G401.6 (cell line): ENCODE data around the gene MGMT.
"Not testable (repeated sequence)": the region's sequence is repeated elsewhere in the genome, so short reads cannot be mapped to it uniquely, and the experiment has no call there.

Experiments
- FAIRE-seq: peaks from 2 replicates; lab custom pipeline; 2012; peaks lifted over from hg19 to GRCh38; lab: Jason Lieb, UNC

MGMT gene

DNA sequence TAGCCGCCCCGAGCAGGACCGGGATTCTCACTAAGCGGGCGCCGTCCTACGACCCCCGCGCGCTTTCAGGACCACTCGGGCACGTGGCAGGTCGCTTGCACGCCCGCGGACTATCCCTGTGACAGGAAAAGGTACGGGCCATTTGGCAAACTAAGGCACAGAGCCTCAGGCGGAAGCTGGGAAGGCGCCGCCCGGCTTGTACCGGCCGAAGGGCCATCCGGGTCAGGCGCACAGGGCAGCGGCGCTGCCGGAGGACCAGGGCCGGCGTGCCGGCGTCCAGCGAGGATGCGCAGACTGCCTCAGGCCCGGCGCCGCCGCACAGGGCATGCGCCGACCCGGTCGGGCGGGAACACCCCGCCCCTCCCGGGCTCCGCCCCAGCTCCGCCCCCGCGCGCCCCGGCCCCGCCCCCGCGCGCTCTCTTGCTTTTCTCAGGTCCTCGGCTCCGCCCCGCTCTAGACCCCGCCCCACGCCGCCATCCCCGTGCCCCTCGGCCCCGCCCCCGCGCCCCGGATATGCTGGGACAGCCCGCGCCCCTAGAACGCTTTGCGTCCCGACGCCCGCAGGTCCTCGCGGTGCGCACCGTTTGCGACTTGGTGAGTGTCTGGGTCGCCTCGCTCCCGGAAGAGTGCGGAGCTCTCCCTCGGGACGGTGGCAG, at the start of gene MGMT:
MGMT (plus strand) TSS at position 539 of the 656 bp plus-strand sequence.
- FAIRE-seq = no peak

DNA sequence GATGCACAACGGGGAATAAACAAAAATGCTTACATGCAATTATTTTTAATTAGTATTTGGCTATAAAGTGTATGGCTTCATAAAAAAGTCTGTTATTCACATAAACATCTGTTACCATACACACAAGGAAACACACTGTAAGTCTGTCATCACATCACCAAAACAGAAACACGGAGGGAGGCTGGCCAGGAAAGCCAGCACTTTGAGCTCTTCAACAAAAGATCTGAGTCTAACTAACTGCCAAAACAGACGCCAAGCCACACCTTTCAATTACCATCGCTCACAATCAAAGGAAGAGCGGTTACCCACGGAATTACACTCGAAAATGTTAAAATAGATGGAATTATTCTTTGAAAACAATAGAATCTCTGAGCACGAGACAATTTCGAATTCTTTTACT, 49.2 kb upstream of the MGMT start:
- no peak for FAIRE-seq

- FAIRE-seq = no peak
Measured at GRCh38 chr10:129418496-129419225, 48.4 kb upstream of the MGMT start.

DNA sequence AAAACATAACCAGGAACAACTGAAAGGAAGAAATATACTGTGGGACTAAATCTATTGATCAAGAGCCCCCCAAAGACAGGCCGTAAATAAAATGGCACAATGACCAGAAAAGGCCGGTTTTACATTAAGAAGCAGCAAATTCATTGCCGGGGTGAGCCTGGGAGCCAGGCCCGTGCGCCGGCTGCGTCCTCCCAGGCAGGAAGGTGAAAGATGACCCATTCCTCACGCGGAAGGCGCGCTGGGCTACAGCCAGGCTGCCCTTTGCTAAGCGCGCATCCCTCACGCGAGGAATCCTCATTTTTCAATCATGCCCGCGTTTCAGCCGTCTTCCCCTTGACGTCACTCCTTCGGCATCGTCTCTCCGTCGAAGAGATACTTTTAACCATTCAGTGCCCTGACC, 47.6 kb upstream of the MGMT start:
- no peak for FAIRE-seq

- no peak for FAIRE-seq
Measured at GRCh38 chr10:129421399-129422010, 45.5 kb upstream of the MGMT start.

- no peak for FAIRE-seq
Measured at GRCh38 chr10:129424978-129425377, 42.1 kb upstream of the MGMT start.

- FAIRE-seq = no peak
Measured at GRCh38 chr10:129426606-129427005, 40.4 kb upstream of the MGMT start.

GRCh38 chr10:129433266-129433665, 33.8 kb upstream of the MGMT start:
- no peak for FAIRE-seq

DNA sequence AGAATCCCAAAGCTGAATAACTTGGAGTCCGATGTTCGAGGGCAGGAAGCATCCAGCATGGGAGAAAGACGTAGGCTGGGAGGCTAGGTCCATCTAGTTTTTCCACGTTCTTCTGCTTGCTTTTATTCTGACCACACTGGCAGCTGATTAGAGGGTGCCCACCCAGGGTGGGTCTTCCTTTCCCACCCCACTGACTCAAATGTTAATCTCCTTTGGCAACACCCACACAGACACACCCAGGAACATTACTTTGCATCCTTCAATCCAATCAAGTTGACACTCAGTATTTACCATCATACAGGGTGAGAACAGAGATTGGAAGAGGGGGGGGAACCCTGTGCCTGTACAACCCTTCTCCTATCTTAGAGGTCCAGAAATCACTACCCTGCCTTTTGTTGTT, 31.3 kb upstream of the MGMT start:
- FAIRE-seq = not testable (repeated sequence)

GRCh38 chr10:129438024-129438423, 29.0 kb upstream of the MGMT start:
- no peak for FAIRE-seq

DNA sequence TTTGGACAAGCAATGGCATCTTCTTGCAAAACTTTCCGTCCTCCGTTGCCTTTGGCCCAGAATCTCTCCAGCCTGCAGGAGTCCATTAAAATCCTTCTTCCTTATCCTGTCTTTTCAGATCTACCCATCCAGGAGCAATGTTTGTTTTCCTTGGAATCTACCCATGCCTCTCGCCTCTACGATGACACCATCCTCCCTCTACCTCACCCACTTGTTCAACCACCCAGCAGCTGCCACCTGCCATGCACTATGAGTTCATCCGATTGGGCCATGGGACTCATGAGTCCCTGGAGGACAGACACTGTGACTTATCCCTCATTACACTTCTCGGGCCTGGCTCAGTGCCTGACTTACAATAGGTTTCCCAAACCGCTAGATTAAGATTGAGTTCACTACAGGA, 26.8 kb upstream of the MGMT start:
- FAIRE-seq = no peak

DNA sequence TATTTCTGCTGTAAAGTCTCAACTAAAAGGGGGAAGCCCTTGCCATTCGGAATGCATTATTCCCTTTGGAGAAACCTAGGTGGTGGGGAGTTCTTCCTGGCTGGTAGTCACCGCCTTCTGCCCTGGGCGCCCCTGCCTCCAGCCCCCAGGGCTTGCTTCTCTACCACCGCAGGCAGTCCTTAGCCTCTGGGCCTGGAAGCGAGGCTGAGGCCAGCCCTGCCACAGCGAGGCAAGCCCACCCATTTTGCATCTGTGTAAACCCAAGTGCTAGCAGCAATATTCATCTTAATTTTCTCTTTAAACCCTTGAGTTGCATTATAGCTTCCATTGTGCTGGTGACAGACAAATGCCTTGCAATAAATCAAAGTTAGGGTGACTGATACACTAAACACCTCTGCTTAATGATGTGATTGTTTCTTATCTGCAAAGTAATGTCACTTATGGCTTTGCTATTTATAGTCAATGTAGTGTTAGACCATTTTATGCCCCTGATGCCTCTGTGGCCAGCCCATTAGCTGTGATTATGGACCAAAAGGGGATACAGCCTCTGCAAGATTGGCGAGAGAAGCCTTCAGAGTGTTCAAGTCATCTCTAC, 26.2 kb upstream of the MGMT start:
- FAIRE-seq = no peak

DNA sequence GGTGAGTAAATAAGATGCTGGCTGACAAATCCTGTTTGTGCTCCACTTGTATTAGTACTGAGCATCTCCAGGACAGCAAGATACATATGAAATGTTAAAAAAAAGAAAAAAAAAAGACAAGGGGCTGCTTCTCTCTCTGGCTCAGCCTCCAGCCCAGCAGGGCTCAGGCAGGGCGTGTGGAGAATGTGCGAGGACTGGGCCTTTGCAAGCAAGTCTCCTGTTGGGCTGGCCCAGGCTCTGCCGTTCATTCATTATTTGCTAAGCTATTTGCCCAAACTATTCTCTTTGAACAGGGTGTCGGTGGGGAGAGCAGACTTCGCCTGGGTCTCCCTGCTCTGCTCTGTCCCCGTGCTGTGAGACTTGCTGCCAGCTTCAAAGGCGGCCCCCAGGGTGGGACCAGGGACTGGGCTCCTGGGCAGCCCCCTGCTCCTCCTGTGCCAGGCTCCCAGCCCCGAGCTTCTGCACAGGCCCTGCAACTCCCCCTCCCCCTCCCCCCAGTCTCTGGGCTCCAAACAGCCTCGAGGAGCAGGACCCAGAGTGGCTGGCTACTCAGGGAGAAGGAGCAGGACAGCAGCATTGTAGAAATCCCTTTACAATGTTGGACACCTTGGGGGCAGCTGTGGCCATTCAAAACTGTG, 25.6 kb upstream of the MGMT start:
- no peak for FAIRE-seq

- FAIRE-seq = no peak
Measured at GRCh38 chr10:129442866-129443265, 24.2 kb upstream of the MGMT start.

- no peak for FAIRE-seq
Measured at GRCh38 chr10:129444359-129444758, 22.7 kb upstream of the MGMT start.

GRCh38 chr10:129445436-129446182, 21.4 kb upstream of the MGMT start:
- no peak for FAIRE-seq

GRCh38 chr10:129446183-129446581, 20.9 kb upstream of the MGMT start:
- no peak for FAIRE-seq

- no peak for FAIRE-seq
Measured at GRCh38 chr10:129447486-129447885, 19.6 kb upstream of the MGMT start.

DNA sequence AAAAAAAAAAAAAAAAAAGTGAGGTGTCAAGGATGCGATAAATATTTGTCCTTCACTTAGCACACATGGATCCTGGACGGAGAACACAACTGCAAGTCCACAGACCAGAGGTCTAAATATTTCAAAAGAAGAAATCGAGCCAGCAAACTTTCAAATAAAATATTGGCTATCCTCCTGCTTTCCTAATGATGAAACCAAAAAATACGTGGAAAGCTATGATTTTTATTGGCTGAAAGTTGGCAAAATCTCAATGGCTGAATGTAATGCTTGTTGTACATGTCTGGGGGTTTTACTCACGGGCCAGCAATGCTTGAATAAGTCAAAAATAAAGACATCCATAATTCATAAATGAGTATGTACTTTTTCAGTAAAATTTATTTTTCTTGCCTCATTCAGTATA, 19.0 kb upstream of the MGMT start:
- no peak for FAIRE-seq

DNA sequence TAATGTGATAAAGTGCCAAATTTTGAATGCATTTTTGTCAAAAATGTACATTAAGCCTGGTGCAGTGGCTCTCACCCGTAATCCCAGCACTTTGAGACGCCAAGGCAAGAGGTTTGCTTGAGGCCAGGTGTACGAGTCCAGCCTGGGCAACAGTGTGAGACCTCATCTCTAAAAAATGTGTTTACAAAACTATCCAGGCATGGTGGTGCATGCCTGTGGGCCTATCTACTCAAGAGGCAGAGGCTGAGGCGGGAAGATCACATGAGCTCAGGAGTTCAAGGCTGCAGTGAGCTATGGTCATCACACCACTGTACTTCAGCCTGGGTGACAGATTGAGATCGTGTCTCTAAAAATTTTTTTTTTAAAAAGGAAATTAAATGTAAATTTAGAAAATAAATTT, 18.5 kb upstream of the MGMT start:
- no peak for FAIRE-seq

DNA sequence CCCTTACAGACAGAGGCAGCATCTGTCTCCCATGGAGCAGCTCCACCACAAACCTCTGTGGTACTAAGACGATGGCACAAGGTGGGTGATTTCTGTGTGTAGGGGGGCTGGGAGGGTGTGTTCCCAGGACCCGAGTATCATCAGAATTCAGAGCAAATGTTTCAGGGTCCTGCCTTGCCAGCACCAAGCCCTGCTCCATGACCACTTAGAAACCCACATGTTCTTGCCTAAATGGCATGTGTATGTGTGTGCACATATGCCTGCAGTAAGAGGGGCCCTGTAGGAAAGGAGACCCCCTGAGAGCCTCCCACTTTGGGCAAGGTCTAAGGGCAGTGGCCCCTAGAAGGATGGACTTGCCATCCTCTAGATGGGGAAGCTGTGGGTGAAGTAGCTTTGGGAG, 17.1 kb upstream of the MGMT start:
- FAIRE-seq = no peak

GRCh38 chr10:129450391-129450790, 16.6 kb upstream of the MGMT start:
- no peak for FAIRE-seq
